Erythroblast (primary cell): Measurements from ENCODE around the gene TEX11.

Source experiments
- GATA1 ChIP-seq: IDR thresholded peaks from 2 replicates; pipeline ENCODE4 v1.6.1; 2011; ENCODE audit warnings: low read depth, mild to moderate bottlenecking, control low read depth, low read length, moderate library complexity
- POLR2A ChIP-seq: IDR thresholded peaks from 2 replicates; pipeline ENCODE4 v1.6.1; 2011; ENCODE audit warnings: mild to moderate bottlenecking, low read length

- TF ChIP-seq POLR2A, result no peak
- no peak for TF ChIP-seq GATA1
Measured at GRCh38 chrX:70954871-70955270, 46.4 kb upstream of the TEX11 start.
